ENCODE measurements around the gene COX10.
"Not testable (repeated sequence)": the region's sequence is repeated elsewhere in the genome, so short reads cannot be mapped to it uniquely, and the experiment has no call there.

DNA sequence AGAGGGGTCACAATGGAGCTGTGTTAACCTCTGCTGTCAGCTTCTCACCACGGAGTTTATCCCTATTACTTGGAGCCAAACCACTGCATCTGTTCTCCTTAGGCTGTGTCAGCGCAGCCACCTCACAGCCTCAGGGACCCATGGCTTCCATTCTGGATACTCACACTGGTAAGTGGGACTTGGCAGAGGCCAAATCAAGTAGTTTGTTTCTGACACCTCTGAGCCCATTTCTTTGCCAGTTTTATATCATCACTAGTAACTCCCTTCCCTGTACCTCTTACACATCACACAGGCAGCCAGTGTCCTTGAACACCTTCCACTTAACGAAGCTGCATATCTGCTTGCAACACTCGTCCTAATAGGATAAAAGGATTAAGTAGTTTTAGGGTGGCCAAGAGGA lies 108.5 kb downstream of the COX10 start:
- TF ChIP-seq, protein P1, sequence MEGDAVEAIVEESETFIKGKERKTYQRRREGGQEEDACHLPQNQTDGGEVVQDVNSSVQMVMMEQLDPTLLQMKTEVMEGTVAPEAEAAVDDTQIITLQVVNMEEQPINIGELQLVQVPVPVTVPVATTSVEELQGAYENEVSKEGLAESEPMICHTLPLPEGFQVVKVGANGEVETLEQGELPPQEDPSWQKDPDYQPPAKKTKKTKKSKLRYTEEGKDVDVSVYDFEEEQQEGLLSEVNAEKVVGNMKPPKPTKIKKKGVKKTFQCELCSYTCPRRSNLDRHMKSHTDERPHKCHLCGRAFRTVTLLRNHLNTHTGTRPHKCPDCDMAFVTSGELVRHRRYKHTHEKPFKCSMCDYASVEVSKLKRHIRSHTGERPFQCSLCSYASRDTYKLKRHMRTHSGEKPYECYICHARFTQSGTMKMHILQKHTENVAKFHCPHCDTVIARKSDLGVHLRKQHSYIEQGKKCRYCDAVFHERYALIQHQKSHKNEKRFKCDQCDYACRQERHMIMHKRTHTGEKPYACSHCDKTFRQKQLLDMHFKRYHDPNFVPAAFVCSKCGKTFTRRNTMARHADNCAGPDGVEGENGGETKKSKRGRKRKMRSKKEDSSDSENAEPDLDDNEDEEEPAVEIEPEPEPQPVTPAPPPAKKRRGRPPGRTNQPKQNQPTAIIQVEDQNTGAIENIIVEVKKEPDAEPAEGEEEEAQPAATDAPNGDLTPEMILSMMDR (IDR thresholded peaks at IDR 0.05), result not testable (repeated sequence)
- TF ChIP-seq POLR2AphosphoS5 (IDR thresholded peaks at IDR 0.05; ENCODE audit: low read depth, low read length), result not testable (repeated sequence)
